Caco-2 (cell line): Measurements from ENCODE around the gene IL21R. TPM values are rescaled to one million over a fixed set of nuclear protein-coding genes. Genes with fewer than 3 reads are reported as not detected.

Experiments used
- BruUV-seq: library from RNA; stranded (reverse); fragments of 400-500 nt; replicated peaks from 2 replicates; lab custom pipeline; 2021; lab: Mats Ljungman, UMichigan
- CTCF ChIA-PET: fragments of 300-600 bp; sonication (Branson Sonifier 250); formaldehyde crosslinking; loops from one replicate; lab custom pipeline; 2022; ENCODE audit warnings: antibody characterized with exemption; lab: Charles Lee
- POLR2A ChIA-PET: fragments of 300-600 bp; sonication (Branson Sonifier 250); formaldehyde crosslinking; loops from one replicate; lab custom pipeline; 2022; ENCODE audit warnings: antibody characterized with exemption; lab: Charles Lee
- DNase-seq, 2 experiments: peaks; one replicate each; pipeline versions ENCODE4 v3.0.0 to v3.0.0-alpha.2; 2020 to 2022
- H3K27me3 ChIP-seq: replicated peaks from 2 replicates; pipeline ENCODE4 v1.6.0; 2011; ENCODE audit warnings: low read length; ENCODE audit not compliant: control insufficient read depth, insufficient read depth
- H3K36me3 ChIP-seq: 2 replicates; pipeline ENCODE4 v1.5.1; 2011; ENCODE audit warnings: low read length; ENCODE audit not compliant: control insufficient read depth, insufficient read depth
- H3K4me1 ChIP-seq: fragments of 250-450 bp; sonication (Bioruptor Pico); 2 replicates; pipeline ENCODE4 v1.5.1; 2020; ENCODE audit warnings: mild to moderate bottlenecking
- H3K4me3 ChIP-seq: 2 replicates; pipeline ENCODE4 v1.5.1; 2011; ENCODE audit warnings: low read depth, mild to moderate bottlenecking, control low read depth, low read length
- H3K9me3 ChIP-seq: fragments of 250-450 bp; sonication (Bioruptor Pico); 2 replicates; pipeline ENCODE4 v1.5.1; 2020; ENCODE audit warnings: mild to moderate bottlenecking, moderate library complexity
- H3K27ac Mint-ChIP-seq: one replicate; pipeline ENCODE4 v1.8.0; 2022; ENCODE audit warnings: mixed read lengths; ENCODE audit not compliant: unreplicated experiment
- H3K27me3 Mint-ChIP-seq: one replicate; pipeline ENCODE4 v1.8.0; 2022; ENCODE audit warnings: mixed read lengths; ENCODE audit not compliant: insufficient read depth, unreplicated experiment
- H3K36me3 Mint-ChIP-seq: one replicate; pipeline ENCODE4 v1.8.0; 2022; ENCODE audit warnings: mild to moderate bottlenecking, mixed read lengths; ENCODE audit not compliant: insufficient read depth, unreplicated experiment
- H3K4me1 Mint-ChIP-seq: one replicate; pipeline ENCODE4 v1.8.0; 2022; ENCODE audit warnings: low read depth, mixed read lengths; ENCODE audit not compliant: unreplicated experiment
- H3K4me3 Mint-ChIP-seq: one replicate; pipeline ENCODE4 v1.8.0; 2022; ENCODE audit warnings: mild to moderate bottlenecking, moderate library complexity, mixed read lengths; ENCODE audit not compliant: unreplicated experiment
- H3K9me3 Mint-ChIP-seq: one replicate; pipeline ENCODE4 v1.8.0; 2022; ENCODE audit warnings: mixed read lengths; ENCODE audit not compliant: unreplicated experiment
- intact Hi-C: fragments of 100-400 bp; cut with micrococcal nuclease; formaldehyde crosslinking; loops from one replicate; pipeline ENCODE4 v1.10.0; 2022; ENCODE audit not compliant: unreplicated experiment
- total RNA-seq: library from RNA; stranded (reverse); gene quantifications from 2 replicates; pipeline ENCODE4 v1.2.3, GENCODE V29; 2022
- TF ChIP-seq, protein P1 (sequence below), 2 experiments: fragments of 200-600 bp in 1 of 2; IDR thresholded peaks; 1 replicate in 1 of 2; 2 replicates in 1 of 2; pipeline versions ENCODE4 v1.5.1 to v1.8.0; 2011 to 2022; ENCODE audit warnings: antibody characterized with exemption in 1 of 2, control low read depth in 1 of 2, inconsistent platforms in 1 of 2, low read depth in 1 of 2, low read length in 1 of 2, mild to moderate bottlenecking in 1 of 2, moderate library complexity in 1 of 2; ENCODE audit not compliant: insufficient read depth in 1 of 2, severe bottlenecking in 1 of 2, unreplicated experiment in 1 of 2

Gene IL21R
- total RNA-seq, 1 experiment from 2014 or later = 0.07 TPM

DNA sequence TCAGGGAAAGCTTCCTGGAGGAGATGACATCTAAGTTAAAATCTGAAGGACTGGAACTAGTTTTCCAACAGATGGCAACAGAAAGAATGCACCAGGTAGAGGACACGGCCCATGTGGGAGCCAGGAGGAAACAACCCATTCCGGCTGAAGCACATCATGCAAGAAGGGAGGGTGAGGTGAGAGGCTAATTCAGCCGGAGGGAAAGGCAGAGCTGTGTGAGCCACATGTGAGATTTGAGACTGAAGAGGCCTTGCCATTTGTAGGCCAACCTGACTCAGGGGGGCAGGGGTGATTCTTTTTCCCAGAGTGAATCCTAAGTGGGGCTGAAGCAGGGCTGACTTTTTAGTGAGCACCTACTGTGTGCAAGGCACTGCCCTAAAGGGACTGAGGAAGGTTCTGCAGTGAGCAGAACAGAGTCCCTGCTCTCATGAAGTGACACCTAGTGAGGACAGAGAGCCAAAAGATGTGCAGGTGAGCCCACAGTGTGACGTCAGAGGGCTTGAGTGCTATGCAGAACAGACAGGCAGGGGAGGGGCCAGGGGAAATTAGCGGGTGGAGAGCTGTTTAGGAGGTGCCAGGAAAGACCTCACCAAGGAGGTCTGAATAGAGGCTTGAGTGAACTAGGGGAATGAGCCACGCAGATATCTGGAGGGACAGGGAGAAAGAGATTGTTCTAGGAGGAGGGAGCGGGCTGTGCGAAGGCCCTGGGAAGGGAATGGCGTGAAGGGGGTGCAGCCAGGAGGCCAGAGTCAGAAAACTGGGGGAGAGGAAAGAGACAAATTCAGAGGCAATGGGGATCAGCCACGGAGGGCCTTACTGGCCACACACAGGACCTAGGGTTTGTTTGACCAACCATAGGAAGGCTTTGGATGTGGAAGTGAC, 19.8 kb upstream of the IL21R start:
- H3K27me3 Mint-ChIP-seq = peaks cover 9% of the 10 kb centered on the region
- Histone ChIP-seq H3K4me3 (no peak overlapping the region), H3K36me3 (no peaks in the 10 kb centered on the region), H3K27me3 (no peaks in the 10 kb centered on the region), H3K9me3 (no peaks in the 10 kb centered on the region), H3K4me1 (no peaks in the 10 kb centered on the region)
- H3K27ac Mint-ChIP-seq = no peak overlapping the region
- intact Hi-C loops = no loop called here
- DNase-seq = no peak
- no peaks in the 10 kb centered on the region for H3K36me3 Mint-ChIP-seq
- no peak overlapping the region for H3K4me3 Mint-ChIP-seq
- no TSS peak for BruUV-seq
- H3K9me3 Mint-ChIP-seq = no peaks in the 10 kb centered on the region
- POLR2A ChIA-PET = no interaction called here
- TF ChIP-seq, protein P1, sequence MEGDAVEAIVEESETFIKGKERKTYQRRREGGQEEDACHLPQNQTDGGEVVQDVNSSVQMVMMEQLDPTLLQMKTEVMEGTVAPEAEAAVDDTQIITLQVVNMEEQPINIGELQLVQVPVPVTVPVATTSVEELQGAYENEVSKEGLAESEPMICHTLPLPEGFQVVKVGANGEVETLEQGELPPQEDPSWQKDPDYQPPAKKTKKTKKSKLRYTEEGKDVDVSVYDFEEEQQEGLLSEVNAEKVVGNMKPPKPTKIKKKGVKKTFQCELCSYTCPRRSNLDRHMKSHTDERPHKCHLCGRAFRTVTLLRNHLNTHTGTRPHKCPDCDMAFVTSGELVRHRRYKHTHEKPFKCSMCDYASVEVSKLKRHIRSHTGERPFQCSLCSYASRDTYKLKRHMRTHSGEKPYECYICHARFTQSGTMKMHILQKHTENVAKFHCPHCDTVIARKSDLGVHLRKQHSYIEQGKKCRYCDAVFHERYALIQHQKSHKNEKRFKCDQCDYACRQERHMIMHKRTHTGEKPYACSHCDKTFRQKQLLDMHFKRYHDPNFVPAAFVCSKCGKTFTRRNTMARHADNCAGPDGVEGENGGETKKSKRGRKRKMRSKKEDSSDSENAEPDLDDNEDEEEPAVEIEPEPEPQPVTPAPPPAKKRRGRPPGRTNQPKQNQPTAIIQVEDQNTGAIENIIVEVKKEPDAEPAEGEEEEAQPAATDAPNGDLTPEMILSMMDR (IDR thresholded peaks at IDR 0.05; ENCODE audit: insufficient read depth in 1 of 2, low read depth in 1 of 2, low read length in 1 of 2, severe bottlenecking in 1 of 2, unreplicated experiment in 1 of 2) = no peak
- no peaks in the 10 kb centered on the region for H3K4me1 Mint-ChIP-seq
- CTCF ChIA-PET = no interaction called here

DNA sequence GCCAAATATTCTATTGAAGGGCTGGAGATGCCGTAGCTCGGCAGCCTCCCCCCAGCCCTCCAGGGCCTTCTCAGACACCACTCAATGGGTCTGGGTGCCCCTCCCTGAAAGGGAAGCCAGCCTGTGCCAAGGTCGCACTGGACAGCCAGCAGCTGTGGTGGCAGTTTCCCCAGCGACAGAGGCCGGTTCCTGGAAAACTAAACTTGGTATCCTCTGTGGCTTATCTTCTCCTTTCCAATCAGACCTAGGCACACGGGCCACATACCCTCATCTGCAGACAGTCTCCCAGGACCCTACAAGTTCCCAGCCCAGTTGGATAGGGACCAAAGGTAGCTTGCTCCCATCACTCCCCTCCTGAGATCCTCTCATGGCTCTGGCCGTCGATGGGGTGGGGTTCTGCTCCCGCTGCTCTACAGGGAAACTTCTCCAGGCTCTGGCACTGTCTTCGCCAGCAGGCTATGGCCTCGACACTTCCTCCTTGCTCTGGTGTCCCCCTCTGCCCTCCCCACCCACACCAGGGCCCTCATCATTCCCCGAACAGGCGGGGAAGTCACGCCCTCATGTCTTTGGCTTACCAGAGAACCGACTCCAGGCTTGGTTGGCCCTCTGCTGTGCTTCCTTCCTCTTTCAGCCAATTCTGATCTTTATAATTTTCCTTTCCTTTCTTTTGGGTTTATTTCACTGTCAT, 18.3 kb upstream of the IL21R start:
- Histone ChIP-seq H3K4me1 (no peaks in the 10 kb centered on the region), H3K4me3 (no peak overlapping the region), H3K36me3 (no peaks in the 10 kb centered on the region), H3K27me3 (no peaks in the 10 kb centered on the region), H3K9me3 (no peaks in the 10 kb centered on the region)
- DNase-seq = no peak
- CTCF ChIA-PET = no interaction called here
- Mint-ChIP-seq H3K4me3 (no peak overlapping the region), H3K4me1 (no peaks in the 10 kb centered on the region), H3K36me3 (no peaks in the 10 kb centered on the region), H3K9me3 (no peaks in the 10 kb centered on the region), H3K27me3 (peaks cover 9% of the 10 kb centered on the region), H3K27ac (no peak overlapping the region)
- TF ChIP-seq, protein P1 (IDR thresholded peaks at IDR 0.05; ENCODE audit: insufficient read depth in 1 of 2, low read depth in 1 of 2, low read length in 1 of 2, severe bottlenecking in 1 of 2, unreplicated experiment in 1 of 2) = no peak
- BruUV-seq = no TSS peak
- intact Hi-C loops = no loop called here
- POLR2A ChIA-PET = no interaction called here

DNA sequence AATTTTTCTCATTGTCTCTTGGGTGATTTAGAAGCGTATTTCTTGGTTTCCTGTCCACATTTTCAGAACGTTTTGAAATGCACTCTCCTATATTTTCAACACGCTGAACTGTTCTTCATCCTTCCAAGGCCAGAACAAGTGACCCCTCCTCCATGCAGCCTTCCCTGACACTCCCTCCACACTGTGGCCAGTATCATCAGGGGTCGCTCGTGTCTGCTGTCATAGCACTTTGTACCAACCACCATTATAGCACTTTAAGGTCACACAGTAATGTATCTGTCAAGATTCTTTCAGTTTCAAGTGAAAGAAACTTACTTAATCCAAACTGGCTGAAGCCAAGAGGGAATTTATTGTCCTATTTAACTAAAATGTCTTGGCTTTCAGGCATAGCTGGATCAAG, 17.5 kb upstream of the IL21R start:
- no peak for DNase-seq
- no peaks in the 10 kb centered on the region for H3K36me3 ChIP-seq
- H3K27me3 ChIP-seq = no peaks in the 10 kb centered on the region
- Mint-ChIP-seq H3K27me3 (peaks cover 11% of the 10 kb centered on the region), H3K36me3 (no peaks in the 10 kb centered on the region), H3K27ac (no peak overlapping the region), H3K4me3 (no peak overlapping the region), H3K4me1 (no peaks in the 10 kb centered on the region), H3K9me3 (no peaks in the 10 kb centered on the region)
- H3K9me3 ChIP-seq = no peaks in the 10 kb centered on the region
- intact Hi-C loops = no loop called here
- H3K4me1 ChIP-seq = no peaks in the 10 kb centered on the region
- H3K4me3 ChIP-seq = no peak overlapping the region
- no TSS peak for BruUV-seq
- ChIA-PET CTCF (no interaction called here), POLR2A (no interaction called here)
- TF ChIP-seq, protein P1 (IDR thresholded peaks at IDR 0.05; ENCODE audit: insufficient read depth in 1 of 2, low read depth in 1 of 2, low read length in 1 of 2, severe bottlenecking in 1 of 2, unreplicated experiment in 1 of 2) = no peak
